ENCODE results near the gene RNF38. TPM values are rescaled to one million over a fixed set of nuclear protein-coding genes. Genes with fewer than 3 reads are reported as not detected.

Gene RNF38
- polyA plus RNA-seq, 1 donor from 2014 or later: 61.9 TPM

DNA sequence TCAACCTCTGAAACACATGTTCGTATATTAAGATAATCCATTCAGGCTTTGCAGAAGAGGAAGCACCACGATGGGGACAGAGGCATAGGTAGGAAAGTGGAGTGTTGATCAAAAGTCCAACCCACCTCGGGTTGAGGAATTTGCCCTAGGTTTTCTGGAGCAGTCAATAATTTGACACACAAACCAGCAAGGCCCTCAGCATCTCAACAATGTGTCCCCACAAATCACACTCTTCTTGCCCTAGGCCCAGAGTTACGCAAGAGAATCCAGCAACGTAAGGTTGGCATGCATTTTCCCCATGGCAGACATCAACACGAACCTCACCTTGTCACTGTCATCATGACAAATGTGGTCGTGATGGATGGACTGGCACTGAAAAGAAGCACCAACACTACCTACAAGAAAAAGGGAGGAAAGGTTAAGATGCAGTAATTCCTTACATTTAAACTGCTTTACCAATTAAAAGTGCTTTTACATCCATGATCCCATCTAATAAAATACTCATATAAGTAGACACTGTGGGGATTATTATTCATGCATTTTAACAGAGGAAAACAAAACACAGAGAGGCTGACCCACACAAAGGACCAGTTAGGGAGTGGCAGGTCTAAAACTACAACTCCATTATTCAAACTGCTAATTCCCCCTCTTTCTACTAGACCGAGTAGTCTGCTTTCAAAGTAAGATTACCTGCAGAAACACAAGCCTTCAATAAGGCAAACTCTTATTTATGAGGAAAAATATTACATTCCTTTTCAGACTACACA is 24.4 kb upstream of the RNF38 start:
- Histone ChIP-seq H4K20me1 (ENCODE audit: insufficient read depth) (no peaks in the 10 kb centered on the region), H3F3A (ENCODE audit: insufficient read depth, low read length, poor library complexity, severe bottlenecking) (no peaks in the 10 kb centered on the region), H3K36me3 (ENCODE audit: insufficient read depth, low read length) (no peaks in the 10 kb centered on the region), H3K4me2 (ENCODE audit: low read length) (no peak overlapping the region), H3K79me2 (replicated peaks; ENCODE audit: insufficient read depth, low read length) (peaks cover 9% of the 10 kb centered on the region), H3K9me2 (ENCODE audit: insufficient read depth, low read length) (no peaks in the 10 kb centered on the region), H3K27ac (ENCODE audit: low read length) (no peak overlapping the region), H3K4me3 (ENCODE audit: low read length) (no peak overlapping the region), H3K27me3 (ENCODE audit: insufficient read depth, low read depth, low read length) (no peaks in the 10 kb centered on the region), H3K9ac (ENCODE audit: low read length) (no peak overlapping the region), H3K9me3 (ENCODE audit: low read length) (peaks cover 7% of the 10 kb centered on the region), H2AFZ (ENCODE audit: low read depth, low read length) (no peak overlapping the region)
- TF ChIP-seq RAD21 (conservative IDR thresholded peaks at IDR 0.05) (no peak), SMC3 (conservative IDR thresholded peaks at IDR 0.05; ENCODE audit: poor library complexity) (no peak), EP300 (conservative IDR thresholded peaks at IDR 0.05; ENCODE audit: poor library complexity, severe bottlenecking) (no peak), POLR2AphosphoS5 (IDR thresholded peaks at IDR 0.05) (no peak), MXI1 (conservative IDR thresholded peaks at IDR 0.05; ENCODE audit: poor library complexity, severe bottlenecking) (no peak)
- TF ChIP-seq, protein P1, sequence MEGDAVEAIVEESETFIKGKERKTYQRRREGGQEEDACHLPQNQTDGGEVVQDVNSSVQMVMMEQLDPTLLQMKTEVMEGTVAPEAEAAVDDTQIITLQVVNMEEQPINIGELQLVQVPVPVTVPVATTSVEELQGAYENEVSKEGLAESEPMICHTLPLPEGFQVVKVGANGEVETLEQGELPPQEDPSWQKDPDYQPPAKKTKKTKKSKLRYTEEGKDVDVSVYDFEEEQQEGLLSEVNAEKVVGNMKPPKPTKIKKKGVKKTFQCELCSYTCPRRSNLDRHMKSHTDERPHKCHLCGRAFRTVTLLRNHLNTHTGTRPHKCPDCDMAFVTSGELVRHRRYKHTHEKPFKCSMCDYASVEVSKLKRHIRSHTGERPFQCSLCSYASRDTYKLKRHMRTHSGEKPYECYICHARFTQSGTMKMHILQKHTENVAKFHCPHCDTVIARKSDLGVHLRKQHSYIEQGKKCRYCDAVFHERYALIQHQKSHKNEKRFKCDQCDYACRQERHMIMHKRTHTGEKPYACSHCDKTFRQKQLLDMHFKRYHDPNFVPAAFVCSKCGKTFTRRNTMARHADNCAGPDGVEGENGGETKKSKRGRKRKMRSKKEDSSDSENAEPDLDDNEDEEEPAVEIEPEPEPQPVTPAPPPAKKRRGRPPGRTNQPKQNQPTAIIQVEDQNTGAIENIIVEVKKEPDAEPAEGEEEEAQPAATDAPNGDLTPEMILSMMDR (IDR thresholded peaks at IDR 0.05; ENCODE audit: poor library complexity, severe bottlenecking): no peak
- TF ChIP-seq, protein P2, sequence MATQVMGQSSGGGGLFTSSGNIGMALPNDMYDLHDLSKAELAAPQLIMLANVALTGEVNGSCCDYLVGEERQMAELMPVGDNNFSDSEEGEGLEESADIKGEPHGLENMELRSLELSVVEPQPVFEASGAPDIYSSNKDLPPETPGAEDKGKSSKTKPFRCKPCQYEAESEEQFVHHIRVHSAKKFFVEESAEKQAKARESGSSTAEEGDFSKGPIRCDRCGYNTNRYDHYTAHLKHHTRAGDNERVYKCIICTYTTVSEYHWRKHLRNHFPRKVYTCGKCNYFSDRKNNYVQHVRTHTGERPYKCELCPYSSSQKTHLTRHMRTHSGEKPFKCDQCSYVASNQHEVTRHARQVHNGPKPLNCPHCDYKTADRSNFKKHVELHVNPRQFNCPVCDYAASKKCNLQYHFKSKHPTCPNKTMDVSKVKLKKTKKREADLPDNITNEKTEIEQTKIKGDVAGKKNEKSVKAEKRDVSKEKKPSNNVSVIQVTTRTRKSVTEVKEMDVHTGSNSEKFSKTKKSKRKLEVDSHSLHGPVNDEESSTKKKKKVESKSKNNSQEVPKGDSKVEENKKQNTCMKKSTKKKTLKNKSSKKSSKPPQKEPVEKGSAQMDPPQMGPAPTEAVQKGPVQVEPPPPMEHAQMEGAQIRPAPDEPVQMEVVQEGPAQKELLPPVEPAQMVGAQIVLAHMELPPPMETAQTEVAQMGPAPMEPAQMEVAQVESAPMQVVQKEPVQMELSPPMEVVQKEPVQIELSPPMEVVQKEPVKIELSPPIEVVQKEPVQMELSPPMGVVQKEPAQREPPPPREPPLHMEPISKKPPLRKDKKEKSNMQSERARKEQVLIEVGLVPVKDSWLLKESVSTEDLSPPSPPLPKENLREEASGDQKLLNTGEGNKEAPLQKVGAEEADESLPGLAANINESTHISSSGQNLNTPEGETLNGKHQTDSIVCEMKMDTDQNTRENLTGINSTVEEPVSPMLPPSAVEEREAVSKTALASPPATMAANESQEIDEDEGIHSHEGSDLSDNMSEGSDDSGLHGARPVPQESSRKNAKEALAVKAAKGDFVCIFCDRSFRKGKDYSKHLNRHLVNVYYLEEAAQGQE (IDR thresholded peaks at IDR 0.05; ENCODE audit: borderline replicate concordance): no peak

DNA sequence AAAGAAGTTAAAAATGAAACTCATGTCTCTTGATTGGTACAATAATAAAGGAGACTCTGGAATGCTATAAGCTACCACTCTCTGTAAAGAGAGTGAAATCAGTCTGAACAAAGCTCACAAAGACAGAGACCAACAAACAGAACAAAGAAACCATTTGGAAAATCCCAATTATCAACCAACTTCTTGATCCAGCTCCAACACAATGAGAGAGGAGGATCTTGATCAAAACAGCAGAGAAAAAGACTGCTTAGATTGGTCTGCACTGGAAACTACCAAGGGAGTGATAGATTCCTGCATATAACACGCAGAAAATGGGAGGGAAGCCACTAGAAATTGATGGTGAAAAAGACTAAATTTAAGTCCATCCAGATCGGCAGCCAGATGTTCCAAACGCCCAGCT is 23.1 kb upstream of the RNF38 start:
- Histone ChIP-seq H3K4me2 (ENCODE audit: low read length) (no peak overlapping the region), H3K36me3 (ENCODE audit: insufficient read depth, low read length) (no peaks in the 10 kb centered on the region), H3K79me2 (replicated peaks; ENCODE audit: insufficient read depth, low read length) (peaks cover 4% of the 10 kb centered on the region), H3K9ac (ENCODE audit: low read length) (no peak overlapping the region), H2AFZ (ENCODE audit: low read depth, low read length) (no peak overlapping the region), H3K4me3 (ENCODE audit: low read length) (no peak overlapping the region), H3K9me3 (ENCODE audit: low read length) (peaks cover 7% of the 10 kb centered on the region), H3K9me2 (ENCODE audit: insufficient read depth, low read length) (no peaks in the 10 kb centered on the region), H3K27ac (ENCODE audit: low read length) (no peak overlapping the region), H3F3A (ENCODE audit: insufficient read depth, low read length, poor library complexity, severe bottlenecking) (no peaks in the 10 kb centered on the region), H3K27me3 (ENCODE audit: insufficient read depth, low read depth, low read length) (no peaks in the 10 kb centered on the region), H4K20me1 (ENCODE audit: insufficient read depth) (no peaks in the 10 kb centered on the region)
- TF ChIP-seq RAD21 (conservative IDR thresholded peaks at IDR 0.05) (no peak), EP300 (conservative IDR thresholded peaks at IDR 0.05; ENCODE audit: poor library complexity, severe bottlenecking) (no peak), POLR2AphosphoS5 (IDR thresholded peaks at IDR 0.05) (no peak), EZH2 (IDR thresholded peaks at IDR 0.05; ENCODE audit: borderline replicate concordance, insufficient read depth, low read length, poor library complexity, severe bottlenecking) (no peak), TAF1 (IDR thresholded peaks at IDR 0.05; ENCODE audit: low read depth) (no peak), SMC3 (conservative IDR thresholded peaks at IDR 0.05; ENCODE audit: poor library complexity) (no peak), MXI1 (conservative IDR thresholded peaks at IDR 0.05; ENCODE audit: poor library complexity, severe bottlenecking) (no peak)
- TF ChIP-seq, protein P1 (IDR thresholded peaks at IDR 0.05; ENCODE audit: poor library complexity, severe bottlenecking): no peak
- TF ChIP-seq, protein P2 (IDR thresholded peaks at IDR 0.05; ENCODE audit: borderline replicate concordance): no peak

Measured in neural cell (in vitro differentiated cells).